Ovary (tissue), 3 donors: ENCODE measurements around the gene TBC1D1.

ENCODE experiments used
- EP300 ChIP-seq: sonication (generic); formaldehyde crosslinking; IDR thresholded peaks from one replicate; pipeline ENCODE4 v1.6.1; 2017; ENCODE audit warnings: antibody characterized with exemption
- TF ChIP-seq, protein P1 (sequence below), 3 donors: fragments of 450-650 bp in 2 of 3; fragments of 200-600 bp in 1 of 3; IDR thresholded peaks; one replicate each; pipeline versions ENCODE4 v1.5.1 to v1.8.0; 2016 to 2022; ENCODE audit warnings: antibody characterized with exemption in 3 of 3, mild to moderate bottlenecking in 1 of 3
- donor health status: DM: no; HTN: no; CAD: no.

- no peak for TF ChIP-seq EP300
- TF ChIP-seq, protein P1, sequence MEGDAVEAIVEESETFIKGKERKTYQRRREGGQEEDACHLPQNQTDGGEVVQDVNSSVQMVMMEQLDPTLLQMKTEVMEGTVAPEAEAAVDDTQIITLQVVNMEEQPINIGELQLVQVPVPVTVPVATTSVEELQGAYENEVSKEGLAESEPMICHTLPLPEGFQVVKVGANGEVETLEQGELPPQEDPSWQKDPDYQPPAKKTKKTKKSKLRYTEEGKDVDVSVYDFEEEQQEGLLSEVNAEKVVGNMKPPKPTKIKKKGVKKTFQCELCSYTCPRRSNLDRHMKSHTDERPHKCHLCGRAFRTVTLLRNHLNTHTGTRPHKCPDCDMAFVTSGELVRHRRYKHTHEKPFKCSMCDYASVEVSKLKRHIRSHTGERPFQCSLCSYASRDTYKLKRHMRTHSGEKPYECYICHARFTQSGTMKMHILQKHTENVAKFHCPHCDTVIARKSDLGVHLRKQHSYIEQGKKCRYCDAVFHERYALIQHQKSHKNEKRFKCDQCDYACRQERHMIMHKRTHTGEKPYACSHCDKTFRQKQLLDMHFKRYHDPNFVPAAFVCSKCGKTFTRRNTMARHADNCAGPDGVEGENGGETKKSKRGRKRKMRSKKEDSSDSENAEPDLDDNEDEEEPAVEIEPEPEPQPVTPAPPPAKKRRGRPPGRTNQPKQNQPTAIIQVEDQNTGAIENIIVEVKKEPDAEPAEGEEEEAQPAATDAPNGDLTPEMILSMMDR (IDR thresholded peaks at IDR 0.05): no peak
These were observed 244.3 kb downstream of the TBC1D1 start for GRCh38 chr4:38135201-38135600.
